IMR-90 (cell line): ENCODE data around the gene NFYC. TPM values are rescaled to one million over a fixed set of nuclear protein-coding genes. Genes with fewer than 3 reads are reported as not detected.

Experiments used
- ATAC-seq: fragments of 200-7000 bp; cut with Tn5 transposase; 2 replicates; pipeline ENCODE4 v1.9.1; 2020; ENCODE audit warnings: low read depth, mild to moderate bottlenecking, moderate library complexity
- BruUV-seq: library from RNA; stranded (reverse); fragments of 400-500 nt; replicated peaks from 2 replicates; lab custom pipeline; 2021; lab: Mats Ljungman, UMichigan
- CTCF ChIA-PET: fragments of 300-600 bp; formaldehyde crosslinking; extraction: SDS; loops from one replicate; lab custom pipeline; 2021; ENCODE audit warnings: antibody characterized with exemption; lab: Yijun Ruan, JAX
- POLR2A ChIA-PET: fragments of 300-600 bp; sonication (Branson Sonifier 250); formaldehyde crosslinking; loops from one replicate; lab custom pipeline; 2022; ENCODE audit warnings: antibody characterized with exemption; ENCODE audit not compliant: unreplicated experiment; lab: Charles Lee
- DNase-seq: peaks from one replicate; pipeline ENCODE4 v3.0.0; 2013
- H2AFZ ChIP-seq: replicated peaks from 2 replicates; pipeline ENCODE3; 2013; ENCODE audit warnings: low read length, mild to moderate bottlenecking; ENCODE audit not compliant: poor library complexity
- H2AK5ac ChIP-seq: 2 replicates; pipeline ENCODE4 v1.6.1; 2013; ENCODE audit warnings: low read depth, low read length, inconsistent platforms
- H2AK9ac ChIP-seq: replicated peaks from 2 replicates; pipeline ENCODE3; 2013; ENCODE audit warnings: mild to moderate bottlenecking, low read depth, low read length, moderate library complexity; ENCODE audit not compliant: poor library complexity
- H2BK120ac ChIP-seq: 2 replicates; pipeline ENCODE4 v1.6.1; 2013; ENCODE audit warnings: low read depth, low read length, inconsistent platforms
- H2BK15ac ChIP-seq: 3 replicates; pipeline ENCODE4 v1.6.1; 2013; ENCODE audit warnings: low read depth, low read length, inconsistent platforms
- H2BK20ac ChIP-seq: 2 replicates; pipeline ENCODE4 v1.6.1; 2013; ENCODE audit warnings: low read depth, mild to moderate bottlenecking, inconsistent platforms, low read length, moderate library complexity
- H2BK5ac ChIP-seq: 2 replicates; pipeline ENCODE4 v1.6.1; 2013; ENCODE audit warnings: mild to moderate bottlenecking, low read depth, low read length, inconsistent platforms; ENCODE audit not compliant: poor library complexity, severe bottlenecking
- H3K14ac ChIP-seq: replicated peaks from 2 replicates; pipeline ENCODE4 v1.6.1; 2013; ENCODE audit warnings: low read depth, low read length, inconsistent platforms
- H3K18ac ChIP-seq: 2 replicates; pipeline ENCODE4 v1.6.1; 2013; ENCODE audit warnings: low read depth, low read length, control low read depth
- H3K23ac ChIP-seq: 2 replicates; pipeline ENCODE4 v1.6.1; 2013; ENCODE audit warnings: low read depth, low read length, inconsistent platforms
- H3K27ac ChIP-seq: 2 replicates; pipeline ENCODE4 v1.5.1; 2013; ENCODE audit warnings: mild to moderate bottlenecking, control low read depth, low read length; ENCODE audit not compliant: insufficient read depth
- H3K27me3 ChIP-seq: 2 replicates; pipeline ENCODE4 v1.6.1; 2013; ENCODE audit warnings: low read length; ENCODE audit not compliant: control insufficient read depth, insufficient read depth
- H3K36me3 ChIP-seq: 2 replicates; pipeline ENCODE4 v1.6.1; 2013; ENCODE audit warnings: low read length, mixed read lengths; ENCODE audit not compliant: control insufficient read depth, insufficient read depth
- H3K4ac ChIP-seq: 2 replicates; pipeline ENCODE4 v1.6.1; 2013; ENCODE audit warnings: low read depth, low read length, inconsistent platforms
- H3K4me1 ChIP-seq: 2 replicates; pipeline ENCODE4 v1.6.1; 2013; ENCODE audit warnings: low read length, mixed read lengths; ENCODE audit not compliant: control insufficient read depth, insufficient read depth
- H3K4me2 ChIP-seq: 2 replicates; pipeline ENCODE4 v1.6.1; 2013; ENCODE audit warnings: low read depth, mild to moderate bottlenecking, control low read depth, low read length, moderate library complexity
- H3K4me3 ChIP-seq: 2 replicates; pipeline ENCODE4 v1.5.1; 2013; ENCODE audit warnings: low read depth, mild to moderate bottlenecking, control low read depth, low read length, moderate library complexity; ENCODE audit not compliant: insufficient read depth
- H3K56ac ChIP-seq: 2 replicates; pipeline ENCODE4 v1.6.1; 2013; ENCODE audit warnings: low read length, inconsistent platforms; ENCODE audit not compliant: insufficient read depth; ENCODE audit errors: extremely low read depth
- H3K79me1 ChIP-seq, 2 experiments: 2 replicates each; pipeline ENCODE4 v1.6.1; 2013; ENCODE audit warnings: low read length in 2 of 2, inconsistent platforms in 1 of 2, low read depth in 1 of 2
- H3K9ac ChIP-seq: 2 replicates; pipeline ENCODE4 v1.6.1; 2013; ENCODE audit warnings: low read depth, low read length, control low read depth
- H3K9me1 ChIP-seq: 2 replicates; pipeline ENCODE4 v1.6.1; 2013; ENCODE audit warnings: low read length, inconsistent platforms; ENCODE audit not compliant: insufficient read depth
- H3K9me3 ChIP-seq: 2 replicates; pipeline ENCODE4 v1.6.1; 2013; ENCODE audit warnings: low read length; ENCODE audit not compliant: control insufficient read depth, insufficient read depth
- H4K20me1 ChIP-seq: 2 replicates; pipeline ENCODE4 v1.6.1; 2013; ENCODE audit warnings: low read length, inconsistent platforms; ENCODE audit not compliant: insufficient read depth
- H4K5ac ChIP-seq: 2 replicates; pipeline ENCODE4 v1.6.1; 2013; ENCODE audit warnings: mild to moderate bottlenecking, low read depth, low read length, control low read depth
- H4K8ac ChIP-seq, 2 experiments: 2 replicates each; pipeline ENCODE4 v1.6.1; 2013; ENCODE audit warnings: low read depth in 2 of 2, low read length in 2 of 2, control low read depth in 1 of 2, inconsistent platforms in 1 of 2
- H4K91ac ChIP-seq: 2 replicates; pipeline ENCODE4 v1.6.1; 2013; ENCODE audit warnings: low read depth, low read length, inconsistent platforms; ENCODE audit not compliant: insufficient read depth
- CHD1 ChIP-seq: IDR thresholded peaks from 2 replicates; pipeline ENCODE4 v1.6.1; 2012; ENCODE audit warnings: low read depth, low read length, improper control_type of control experiment
- FOS ChIP-seq: fragments of 150-350 bp; IDR thresholded peaks from 2 replicates; pipeline ENCODE4 v1.6.1; 2016; ENCODE audit warnings: low read depth, low read length
- MAFK ChIP-seq: IDR thresholded peaks from 2 replicates; pipeline ENCODE4 v1.6.1; 2012; ENCODE audit warnings: low read depth, low read length, improper control_type of control experiment
- MAZ ChIP-seq: IDR thresholded peaks from 2 replicates; pipeline ENCODE4 v1.6.1; 2012; ENCODE audit warnings: low read depth, mild to moderate bottlenecking, low read length, improper control_type of control experiment, moderate library complexity, borderline replicate concordance
- RAD21 ChIP-seq: IDR thresholded peaks from 2 replicates; pipeline ENCODE4 v1.6.1; 2012; ENCODE audit warnings: low read length, improper control_type of control experiment
- WGBS, 2 experiments: methylation state at CpG; one replicate each; pipeline versions ENCODE4 v1.1.5 to v1.1.7; 2013; ENCODE audit warnings: missing lambda C conversion rate in 2 of 2; ENCODE audit not compliant: insufficient read length in 1 of 2; ENCODE audit errors: extremely low coverage in 2 of 2; 5-methylcytosine and 5-hydroxymethylcytosine counted together
- dilution Hi-C: fragments of 300-500 bp; cut with HindIII; formaldehyde crosslinking; loops from one replicate; pipeline ENCODE4 v1.14.3; 2018; ENCODE audit warnings: low sequenced_read_pairs; ENCODE audit not compliant: unreplicated experiment
- in situ Hi-C: fragments of 300-500 bp; cut with MboI; formaldehyde crosslinking; loops from 3 replicates; pipeline ENCODE4 v1.14.3; 2019; ENCODE audit warnings: low sequenced_read_pairs, inconsistent platforms, mixed read lengths
- intact Hi-C: fragments of 100-400 bp; cut with micrococcal nuclease; formaldehyde crosslinking; loops from 2 replicates; pipeline ENCODE4 v1.10.0; 2022
- polyA plus RNA-seq, 3 experiments: library from polyadenylated mRNA; depleted of rRNA; stranded (reverse); fragments of >200 nt; gene quantifications; 2 replicates each; pipeline ENCODE4 v1.2.3, GENCODE V29; 2012; ENCODE audit warnings: low replicate concordance in 1 of 3
- total RNA-seq: library from RNA; depleted of rRNA; stranded (reverse); fragments of >200 nt; gene quantifications from 2 replicates; pipeline ENCODE4 v1.2.3, GENCODE V29; 2012
- TF ChIP-seq, protein P1 (sequence below): fragments of 150-350 bp; IDR thresholded peaks from 2 replicates; pipeline ENCODE4 v1.6.1; 2017; ENCODE audit warnings: mild to moderate bottlenecking, antibody characterized with exemption, low read length, low read depth
- TF ChIP-seq, protein P2 (sequence below): conservative IDR thresholded peaks from 2 replicates; pipeline ENCODE4 v1.5.1; 2012; ENCODE audit warnings: mild to moderate bottlenecking, low read depth, low read length, improper control_type of control experiment
- TF ChIP-seq, protein P3 (sequence below): fragments of 150-350 bp; IDR thresholded peaks from 2 replicates; pipeline ENCODE4 v1.6.1; 2016; ENCODE audit warnings: low read depth, mild to moderate bottlenecking, low read length, moderate library complexity, borderline replicate concordance

NFYC gene
- total and polyA plus RNA-seq, 2 of the 4 experiments (the other 2 are of a cell fraction), result 45.2 to 62.2 TPM

DNA sequence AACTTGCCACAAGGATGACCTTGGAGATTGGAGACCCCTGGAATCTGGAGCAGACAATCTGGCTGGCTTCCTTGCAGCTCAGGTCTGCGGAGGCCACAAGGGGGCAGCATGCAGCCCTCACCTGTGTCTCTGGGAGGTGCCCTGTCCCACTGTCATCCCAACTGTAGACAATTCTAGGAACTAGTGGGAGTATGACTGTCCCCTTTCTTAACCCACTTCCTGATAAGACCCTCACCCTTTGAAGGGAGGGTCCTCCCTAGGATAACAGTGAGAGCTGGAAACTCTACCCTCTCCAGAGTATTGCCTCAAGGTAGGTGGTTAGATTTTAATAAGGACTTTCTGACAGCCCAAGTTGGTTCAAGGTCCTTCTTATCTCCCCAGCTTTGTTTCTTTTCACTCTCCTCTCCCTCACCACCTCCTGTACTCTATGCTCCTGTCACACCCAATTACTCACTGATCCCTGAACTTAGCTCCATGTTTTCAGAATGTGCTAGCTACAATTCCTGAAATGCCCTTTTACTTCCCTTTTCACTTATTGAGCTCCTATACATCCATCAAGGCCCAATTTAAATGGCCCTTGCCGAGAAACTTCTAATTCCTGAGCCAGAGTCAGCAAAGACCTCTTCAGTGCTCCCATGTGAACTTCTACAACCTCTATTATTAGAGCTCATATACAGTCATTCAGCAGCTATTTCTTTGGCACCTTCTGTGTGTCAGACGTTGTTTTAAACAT, 82.9 kb downstream of the NFYC start (continued):
- TF ChIP-seq, protein P1, sequence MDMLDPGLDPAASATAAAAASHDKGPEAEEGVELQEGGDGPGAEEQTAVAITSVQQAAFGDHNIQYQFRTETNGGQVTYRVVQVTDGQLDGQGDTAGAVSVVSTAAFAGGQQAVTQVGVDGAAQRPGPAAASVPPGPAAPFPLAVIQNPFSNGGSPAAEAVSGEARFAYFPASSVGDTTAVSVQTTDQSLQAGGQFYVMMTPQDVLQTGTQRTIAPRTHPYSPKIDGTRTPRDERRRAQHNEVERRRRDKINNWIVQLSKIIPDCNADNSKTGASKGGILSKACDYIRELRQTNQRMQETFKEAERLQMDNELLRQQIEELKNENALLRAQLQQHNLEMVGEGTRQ, result no peak

DNA sequence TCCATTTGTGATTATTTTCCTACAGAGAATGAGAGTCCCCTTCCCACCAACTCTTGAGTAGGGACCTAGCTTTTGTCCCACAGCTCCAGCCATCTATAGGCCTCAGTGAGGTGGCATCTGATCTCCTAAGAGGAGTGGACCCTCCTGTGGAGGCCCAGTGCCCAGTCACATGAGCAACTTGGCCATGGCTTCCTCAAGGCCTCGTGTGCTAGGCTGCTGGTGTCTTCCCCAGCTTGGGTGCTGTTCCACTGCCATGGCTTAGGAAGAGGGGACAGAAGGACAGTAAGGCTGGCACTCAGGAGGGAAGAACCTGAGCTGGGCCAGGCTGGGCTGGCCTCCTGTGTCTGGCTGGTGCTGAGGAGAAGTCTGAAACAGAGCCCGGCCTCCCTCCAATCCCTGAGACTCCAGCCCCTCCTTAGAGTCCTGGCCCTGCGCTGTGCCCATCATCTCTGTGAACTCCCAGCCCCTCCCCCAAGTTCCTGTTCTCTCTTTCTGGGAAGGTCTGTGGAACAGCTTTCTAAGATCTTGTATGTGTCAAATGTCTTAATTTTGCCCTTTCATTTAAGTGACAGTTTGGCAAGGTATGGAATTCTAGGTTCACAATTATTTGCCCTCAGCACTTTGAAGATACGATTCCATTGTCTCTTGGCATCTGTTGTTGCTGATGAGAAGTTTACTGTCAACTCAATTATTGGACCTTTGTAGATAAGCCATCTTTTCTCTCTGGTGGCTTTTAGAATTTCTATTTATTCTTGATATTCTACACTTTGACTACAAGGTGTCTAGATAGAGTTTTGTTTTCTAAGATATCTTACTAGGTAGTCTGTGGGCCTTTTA, 85.0 kb downstream of the NFYC start:
- Histone ChIP-seq H3K4me3 (no peak overlapping the region), H3K27me3 (peaks cover 2% of the 10 kb centered on the region; the same call in 1 of the 2 replicates), H2BK5ac (no peak overlapping the region), H3K27ac (no peak overlapping the region), H3K36me3 (peaks cover 4% of the 10 kb centered on the region; the same call in 1 of the 2 replicates), H2BK15ac (no peak overlapping the region), H4K8ac (no peak overlapping the region), H3K9ac (no peak overlapping the region), H3K4me1 (peaks cover 3% of the 10 kb centered on the region; the same call in 1 of the 2 replicates), H3K18ac (no peak overlapping the region), H3K4ac (no peak overlapping the region), H4K91ac (no peak overlapping the region), H2AK5ac (no peak overlapping the region), H3K79me1 (0 out of 4 replicates have a peak, but pooled peaks cover 0 to 4% of the 10 kb centered on the region in 2 experiments), H3K23ac (no peak overlapping the region), H4K5ac (no peak overlapping the region), H2BK120ac (no peak overlapping the region), H2BK20ac (no peak overlapping the region), H3K9me1 (peaks cover 6% of the 10 kb centered on the region; the same call in 1 of the 2 replicates), H3K14ac (no peak overlapping the region), H2AK9ac (no peak overlapping the region), H3K9me3 (peaks cover 6% of the 10 kb centered on the region), H2AFZ (no peak overlapping the region), H3K4me2 (no peak overlapping the region), H3K56ac (no peak overlapping the region), H4K20me1 (no peaks in the 10 kb centered on the region)
- no TSS peak for BruUV-seq
- no CpG with 5 or more reads among the region's 4 CpGs for WGBS, 2 experiments
- in situ Hi-C loops, result no loop called here
- CTCF ChIA-PET, result no interaction called here
- ATAC-seq, result no peak
- POLR2A ChIA-PET, result no interaction called here
- no peak for DNase-seq
- intact Hi-C loops, result no loop called here
- dilution Hi-C loops, result no loop called here
- TF ChIP-seq CHD1 (no peak), FOS (no peak), MAZ (no peak), RAD21 (no peak), MAFK (no peak)
- TF ChIP-seq, protein P2, sequence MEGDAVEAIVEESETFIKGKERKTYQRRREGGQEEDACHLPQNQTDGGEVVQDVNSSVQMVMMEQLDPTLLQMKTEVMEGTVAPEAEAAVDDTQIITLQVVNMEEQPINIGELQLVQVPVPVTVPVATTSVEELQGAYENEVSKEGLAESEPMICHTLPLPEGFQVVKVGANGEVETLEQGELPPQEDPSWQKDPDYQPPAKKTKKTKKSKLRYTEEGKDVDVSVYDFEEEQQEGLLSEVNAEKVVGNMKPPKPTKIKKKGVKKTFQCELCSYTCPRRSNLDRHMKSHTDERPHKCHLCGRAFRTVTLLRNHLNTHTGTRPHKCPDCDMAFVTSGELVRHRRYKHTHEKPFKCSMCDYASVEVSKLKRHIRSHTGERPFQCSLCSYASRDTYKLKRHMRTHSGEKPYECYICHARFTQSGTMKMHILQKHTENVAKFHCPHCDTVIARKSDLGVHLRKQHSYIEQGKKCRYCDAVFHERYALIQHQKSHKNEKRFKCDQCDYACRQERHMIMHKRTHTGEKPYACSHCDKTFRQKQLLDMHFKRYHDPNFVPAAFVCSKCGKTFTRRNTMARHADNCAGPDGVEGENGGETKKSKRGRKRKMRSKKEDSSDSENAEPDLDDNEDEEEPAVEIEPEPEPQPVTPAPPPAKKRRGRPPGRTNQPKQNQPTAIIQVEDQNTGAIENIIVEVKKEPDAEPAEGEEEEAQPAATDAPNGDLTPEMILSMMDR, result no peak
- TF ChIP-seq, protein P1, result no peak
- TF ChIP-seq, protein P3, sequence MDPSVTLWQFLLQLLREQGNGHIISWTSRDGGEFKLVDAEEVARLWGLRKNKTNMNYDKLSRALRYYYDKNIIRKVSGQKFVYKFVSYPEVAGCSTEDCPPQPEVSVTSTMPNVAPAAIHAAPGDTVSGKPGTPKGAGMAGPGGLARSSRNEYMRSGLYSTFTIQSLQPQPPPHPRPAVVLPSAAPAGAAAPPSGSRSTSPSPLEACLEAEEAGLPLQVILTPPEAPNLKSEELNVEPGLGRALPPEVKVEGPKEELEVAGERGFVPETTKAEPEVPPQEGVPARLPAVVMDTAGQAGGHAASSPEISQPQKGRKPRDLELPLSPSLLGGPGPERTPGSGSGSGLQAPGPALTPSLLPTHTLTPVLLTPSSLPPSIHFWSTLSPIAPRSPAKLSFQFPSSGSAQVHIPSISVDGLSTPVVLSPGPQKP, result no peak
